CD14-positive monocyte (primary cell): ENCODE data around the gene PTPRD. TPM values are rescaled to one million over a fixed set of nuclear protein-coding genes. Genes with fewer than 3 reads are reported as not detected.

Experiments used
- DNase-seq, 3 donors: peaks; one replicate each; pipeline ENCODE4 v3.0.0-alpha.2; 2011 to 2022
- H2AFZ ChIP-seq: 2 replicates; pipeline ENCODE4 v1.6.0; 2012; ENCODE audit warnings: mild to moderate bottlenecking, low read depth, low read length, inconsistent platforms; ENCODE audit not compliant: insufficient read depth, poor library complexity, severe bottlenecking
- H3K27ac ChIP-seq, 2 donors: 1 replicate in 1 of 2; 2 replicates in 1 of 2; pipeline ENCODE4 v1.5.1; 2012 to 2013; ENCODE audit warnings: low read length in 2 of 2, control low read depth in 1 of 2, inconsistent platforms in 1 of 2, low read depth in 1 of 2, mild to moderate bottlenecking in 1 of 2
- H3K27me3 ChIP-seq, 2 donors: one replicate each; pipeline versions ENCODE4 v1.6.0 to v1.6.1; 2011 to 2013; ENCODE audit warnings: low read length in 2 of 2; ENCODE audit not compliant: control insufficient read depth in 2 of 2, insufficient read depth in 2 of 2
- H3K36me3 ChIP-seq, 2 donors: replicated peaks in 1 of 2; 1 replicate in 1 of 2; 2 replicates in 1 of 2; pipeline versions ENCODE4 v1.5.1 to v1.6.1; 2012 to 2013; ENCODE audit warnings: low read length in 2 of 2, control low read depth in 1 of 2, inconsistent platforms in 1 of 2, mild to moderate bottlenecking in 1 of 2; ENCODE audit not compliant: insufficient read depth in 2 of 2, control insufficient read depth in 1 of 2
- H3K4me1 ChIP-seq, 2 donors: 1 replicate in 1 of 2; 2 replicates in 1 of 2; pipeline versions ENCODE4 v1.5.1 to v1.6.1; 2012 to 2013; ENCODE audit warnings: low read length in 2 of 2, control low read depth in 1 of 2, inconsistent platforms in 1 of 2, mild to moderate bottlenecking in 1 of 2, moderate library complexity in 1 of 2; ENCODE audit not compliant: insufficient read depth in 2 of 2, control insufficient read depth in 1 of 2
- H3K4me2 ChIP-seq: replicated peaks from 2 replicates; pipeline ENCODE3; 2012; ENCODE audit warnings: low read length, moderate library complexity, mild to moderate bottlenecking; ENCODE audit not compliant: poor library complexity, severe bottlenecking; ENCODE audit errors: extremely low read depth
- H3K4me3 ChIP-seq, 3 experiments: fragments of 200-600 bp in 1 of 3; sonication (generic) in 1 of 3; replicated peaks in 1 of 3; 1 replicate in 2 of 3; 2 replicates in 1 of 3; pipeline ENCODE4 v1.5.1; 2011 to 2013; ENCODE audit warnings: low read length in 3 of 3, mild to moderate bottlenecking in 3 of 3, control low read depth in 2 of 3, low read depth in 2 of 3, inconsistent platforms in 1 of 3, moderate library complexity in 1 of 3
- H3K79me2 ChIP-seq: 2 replicates; pipeline ENCODE4 v1.6.0; 2012; ENCODE audit warnings: mild to moderate bottlenecking, control low read depth, inconsistent platforms, low read length, moderate library complexity; ENCODE audit not compliant: insufficient read depth
- H3K9ac ChIP-seq: 2 replicates; pipeline ENCODE4 v1.6.0; 2017; ENCODE audit warnings: low read length, mild to moderate bottlenecking; ENCODE audit not compliant: insufficient read depth, poor library complexity, severe bottlenecking
- H3K9me3 ChIP-seq, 2 donors: replicated peaks in 1 of 2; 1 replicate in 1 of 2; 2 replicates in 1 of 2; pipeline versions ENCODE4 v1.5.1 to v1.6.1; 2012 to 2013; ENCODE audit warnings: low read length in 2 of 2, control low read depth in 1 of 2; ENCODE audit not compliant: control insufficient read depth in 1 of 2, insufficient read depth in 1 of 2
- H4K20me1 ChIP-seq: 2 replicates; pipeline ENCODE4 v1.6.0; 2012; ENCODE audit warnings: mild to moderate bottlenecking, low read length, control low read depth, moderate library complexity; ENCODE audit not compliant: insufficient read depth
- H3K27ac Mint-ChIP-seq, 7 donors: one replicate each; pipeline ENCODE4 v1.8.0; 2020; ENCODE audit warnings: mild to moderate bottlenecking in 7 of 7, mixed read lengths in 7 of 7, moderate library complexity in 6 of 7, inconsistent platforms in 2 of 7
- H3K27me3 Mint-ChIP-seq, 3 donors: one replicate each; pipeline ENCODE4 v1.8.0; 2021 to 2022; ENCODE audit warnings: low read depth in 3 of 3, mild to moderate bottlenecking in 3 of 3, mixed read lengths in 3 of 3, moderate library complexity in 3 of 3, inconsistent platforms in 1 of 3
- H3K36me3 Mint-ChIP-seq, 2 donors: one replicate each; pipeline ENCODE4 v1.8.0; 2020; ENCODE audit warnings: mixed read lengths in 2 of 2, inconsistent platforms in 1 of 2, mild to moderate bottlenecking in 1 of 2
- H3K4me1 Mint-ChIP-seq: one replicate; pipeline ENCODE4 v1.8.0; 2020; ENCODE audit warnings: mild to moderate bottlenecking, mixed read lengths
- H3K4me3 Mint-ChIP-seq, 2 donors: one replicate each; pipeline ENCODE4 v1.8.0; 2020; ENCODE audit warnings: mild to moderate bottlenecking in 2 of 2, mixed read lengths in 2 of 2, moderate library complexity in 1 of 2
- H3K9me3 Mint-ChIP-seq, 7 donors: one replicate each; pipeline ENCODE4 v1.8.0; 2020 to 2022; ENCODE audit warnings: mixed read lengths in 7 of 7, mild to moderate bottlenecking in 6 of 7, moderate library complexity in 6 of 7, inconsistent platforms in 2 of 7
- CTCF ChIP-seq: fragments of 200-600 bp; IDR thresholded peaks from one replicate; pipeline ENCODE4 v1.8.0; 2022; ENCODE audit warnings: antibody characterized with exemption, mild to moderate bottlenecking
- WGBS: methylation state at CpG from one replicate; pipeline ENCODE4 v1.1.5; 2013; ENCODE audit warnings: missing lambda C conversion rate; ENCODE audit not compliant: insufficient coverage; 5-methylcytosine and 5-hydroxymethylcytosine counted together
- intact Hi-C, 2 donors: fragments of 100-400 bp; cut with micrococcal nuclease; formaldehyde crosslinking; loops; one replicate each; pipeline versions ENCODE4 v1.15.0 to v1.15.1; 2023
- polyA plus RNA-seq, 3 donors: library from polyadenylated mRNA; depleted of rRNA in 1 of 3; unstranded in 2 of 3; stranded (reverse) in 1 of 3; fragments of 300-500 nt in 2 of 3; fragments of >200 nt in 1 of 3; fragmentation: Illumina TruSeq in 2 of 3; gene quantifications; 1 replicate in 2 of 3; 2 replicates in 1 of 3; pipeline ENCODE4 v1.2.3, GENCODE V29; 2012 to 2021

The PTPRD gene
- polyA plus RNA-seq, 3 donors = not detected

GRCh38 chr9:10242255-10242654, 370.5 kb downstream of the PTPRD start:
- Histone ChIP-seq H3K4me1 (no peaks in the 10 kb centered on the region), H3K79me2 (no peaks in the 10 kb centered on the region), H3K27me3 (no peaks in the 10 kb centered on the region), H3K9ac (no peak overlapping the region), H2AFZ (no peak overlapping the region), H3K36me3 (no peaks in the 10 kb centered on the region), H4K20me1 (no peaks in the 10 kb centered on the region), H3K9me3 (no peaks in the 10 kb centered on the region), H3K4me2 (no peak overlapping the region), H3K4me3 (no peak overlapping the region), H3K27ac (no peak overlapping the region)
- no peak for TF ChIP-seq CTCF
- Mint-ChIP-seq H3K4me3 (no peak overlapping the region), H3K4me1 (no peaks in the 10 kb centered on the region), H3K36me3 (no peaks in the 10 kb centered on the region), H3K9me3 (peaks cover 0 to 6% (median 0%) of the 10 kb centered on the region in 7 donors), H3K27me3 (peaks cover 0 to 2% (median 0%) of the 10 kb centered on the region in 3 donors), H3K27ac (no peak overlapping the region)
- no CpG with 5 or more reads among the region's 2 CpGs for WGBS
- intact Hi-C loops = no loop called here
- no peak for DNase-seq

- Histone ChIP-seq H3K9ac (no peak overlapping the region), H3K4me3 (no peak overlapping the region), H3K4me2 (no peak overlapping the region), H4K20me1 (no peaks in the 10 kb centered on the region), H3K36me3 (no peaks in the 10 kb centered on the region), H3K4me1 (no peaks in the 10 kb centered on the region), H2AFZ (no peak overlapping the region), H3K27ac (no peak overlapping the region), H3K9me3 (no peaks in the 10 kb centered on the region), H3K27me3 (no peaks in the 10 kb centered on the region), H3K79me2 (no peaks in the 10 kb centered on the region)
- intact Hi-C loops = no loop called here
- Mint-ChIP-seq H3K36me3 (no peaks in the 10 kb centered on the region), H3K4me1 (no peaks in the 10 kb centered on the region), H3K27me3 (no peaks in the 10 kb centered on the region), H3K9me3 (peaks cover 0 to 3% (median 0%) of the 10 kb centered on the region in 7 donors), H3K4me3 (no peak overlapping the region), H3K27ac (no peak overlapping the region)
- WGBS = no CpG with 5 or more reads among the region's 1 CpG
- TF ChIP-seq CTCF = no peak
- DNase-seq = no peak
These were observed 374.7 kb downstream of the PTPRD start for GRCh38 chr9:10238087-10238486.
